ENCODE measurements around the gene ATP2C1. TPM values are rescaled to one million over a fixed set of nuclear protein-coding genes. Genes with fewer than 3 reads are reported as not detected.
"Not testable (repeated sequence)": the region's sequence is repeated elsewhere in the genome, so short reads cannot be mapped to it uniquely, and the experiment has no call there.

The ATP2C1 gene
- total and polyA plus RNA-seq, 2 experiments from 2014 or later: 31.5 to 99.4 TPM

DNA sequence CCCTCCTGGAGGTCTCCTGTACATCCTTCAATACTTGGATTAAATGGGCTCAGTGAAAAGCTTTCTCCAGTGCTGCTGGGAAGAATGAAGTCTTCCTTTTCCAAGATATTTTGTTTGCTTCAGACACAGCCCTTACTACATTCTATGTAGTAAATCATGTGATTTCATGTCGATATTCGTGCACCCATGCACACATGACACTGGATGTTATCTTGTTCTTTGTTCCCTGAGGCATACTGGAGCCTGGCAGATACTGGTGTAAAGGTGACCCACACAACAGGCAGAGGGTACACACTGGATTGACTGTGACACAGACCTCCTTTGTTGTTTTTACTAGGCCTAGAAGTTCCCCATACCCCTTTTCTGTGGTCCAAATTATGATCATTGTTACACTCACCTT is 40.3 kb upstream of the ATP2C1 start:
- no peaks in the 10 kb centered on the region for H3K36me3 ChIP-seq (replicated peaks; ENCODE audit: insufficient read depth, low read depth)
- H3K4me3 ChIP-seq: no peak overlapping the region
- no peaks in the 10 kb centered on the region for H3K27me3 ChIP-seq
- peaks cover 16% of the 10 kb centered on the region for H3K4me1 ChIP-seq (ENCODE audit: insufficient read depth)
- H2AFZ ChIP-seq: no peak overlapping the region
- no peaks in the 10 kb centered on the region for H3K9me2 ChIP-seq (replicated peaks; ENCODE audit: insufficient read depth)
- H3K79me2 ChIP-seq: no peaks in the 10 kb centered on the region
- no peaks in the 10 kb centered on the region for H4K20me1 ChIP-seq (ENCODE audit: insufficient read depth, poor library complexity, severe bottlenecking)
- 78% methylated on average over 2 of the region's 2 CpGs for WGBS (ENCODE audit: low lambda C conversion rate, missing lambda C conversion rate)
- no peak overlapping the region for H3K4me2 ChIP-seq
- TF ChIP-seq EZH2phosphoT487 (IDR thresholded peaks at IDR 0.05; ENCODE audit: low read depth, severe bottlenecking, unreplicated experiment) (no peak), EZH2 (IDR thresholded peaks at IDR 0.05; ENCODE audit: borderline replicate concordance) (no peak)
- TF ChIP-seq, protein P1, sequence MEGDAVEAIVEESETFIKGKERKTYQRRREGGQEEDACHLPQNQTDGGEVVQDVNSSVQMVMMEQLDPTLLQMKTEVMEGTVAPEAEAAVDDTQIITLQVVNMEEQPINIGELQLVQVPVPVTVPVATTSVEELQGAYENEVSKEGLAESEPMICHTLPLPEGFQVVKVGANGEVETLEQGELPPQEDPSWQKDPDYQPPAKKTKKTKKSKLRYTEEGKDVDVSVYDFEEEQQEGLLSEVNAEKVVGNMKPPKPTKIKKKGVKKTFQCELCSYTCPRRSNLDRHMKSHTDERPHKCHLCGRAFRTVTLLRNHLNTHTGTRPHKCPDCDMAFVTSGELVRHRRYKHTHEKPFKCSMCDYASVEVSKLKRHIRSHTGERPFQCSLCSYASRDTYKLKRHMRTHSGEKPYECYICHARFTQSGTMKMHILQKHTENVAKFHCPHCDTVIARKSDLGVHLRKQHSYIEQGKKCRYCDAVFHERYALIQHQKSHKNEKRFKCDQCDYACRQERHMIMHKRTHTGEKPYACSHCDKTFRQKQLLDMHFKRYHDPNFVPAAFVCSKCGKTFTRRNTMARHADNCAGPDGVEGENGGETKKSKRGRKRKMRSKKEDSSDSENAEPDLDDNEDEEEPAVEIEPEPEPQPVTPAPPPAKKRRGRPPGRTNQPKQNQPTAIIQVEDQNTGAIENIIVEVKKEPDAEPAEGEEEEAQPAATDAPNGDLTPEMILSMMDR (IDR thresholded peaks at IDR 0.05; ENCODE audit: poor library complexity): no peak
- H3K9me3 ChIP-seq (ENCODE audit: low read depth): no peaks in the 10 kb centered on the region
- DNase-seq (ENCODE audit: low spot score): no peak
- H3K27ac ChIP-seq: no peak overlapping the region

DNA sequence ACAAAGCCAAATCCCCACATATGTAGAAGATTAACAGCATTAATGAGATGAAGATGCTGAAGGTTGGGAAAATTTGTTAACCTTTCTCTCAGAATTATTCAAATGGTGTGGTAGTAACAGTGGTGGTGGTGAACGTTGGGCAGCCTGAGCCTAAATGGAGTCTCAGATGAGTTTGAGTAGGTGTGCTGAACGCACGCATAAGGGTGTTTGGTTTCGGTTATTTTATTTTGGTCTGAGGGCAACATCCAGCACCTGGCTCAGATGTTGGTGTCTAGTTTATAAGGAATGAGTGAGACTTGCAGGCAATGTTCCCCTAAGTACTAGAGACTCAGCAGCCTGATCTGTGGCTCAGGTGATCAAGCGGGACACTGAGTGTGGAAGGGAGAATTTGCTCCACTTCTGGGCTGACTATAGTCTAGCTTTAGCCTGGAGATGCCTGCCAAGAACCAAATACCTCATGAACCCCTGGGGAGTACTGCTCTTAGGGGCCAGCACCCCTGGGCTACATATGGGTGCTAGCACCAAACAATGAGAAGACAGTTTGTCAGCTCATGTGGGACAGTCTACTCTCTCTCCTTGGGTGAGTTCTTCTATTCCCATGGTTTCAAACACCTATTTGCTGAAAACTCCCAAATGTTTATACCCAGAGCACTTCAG is 39.5 kb upstream of the ATP2C1 start:
- H2AFZ ChIP-seq: no peak overlapping the region
- H3K79me2 ChIP-seq: no peaks in the 10 kb centered on the region
- H3K4me2 ChIP-seq: no peak overlapping the region
- DNase-seq (ENCODE audit: low spot score): no peak
- H4K20me1 ChIP-seq (ENCODE audit: insufficient read depth, poor library complexity, severe bottlenecking): no peaks in the 10 kb centered on the region
- H3K27me3 ChIP-seq: no peaks in the 10 kb centered on the region
- peaks cover 15% of the 10 kb centered on the region for H3K4me1 ChIP-seq (ENCODE audit: insufficient read depth)
- H3K4me3 ChIP-seq: no peak overlapping the region
- H3K36me3 ChIP-seq (replicated peaks; ENCODE audit: insufficient read depth, low read depth): no peaks in the 10 kb centered on the region
- H3K27ac ChIP-seq: no peak overlapping the region
- no peaks in the 10 kb centered on the region for H3K9me3 ChIP-seq (ENCODE audit: low read depth)
- 92% methylated on average over 5 of the region's 5 CpGs for WGBS (ENCODE audit: low lambda C conversion rate, missing lambda C conversion rate)
- no peaks in the 10 kb centered on the region for H3K9me2 ChIP-seq (replicated peaks; ENCODE audit: insufficient read depth)
- no peak for TF ChIP-seq EZH2 (IDR thresholded peaks at IDR 0.05; ENCODE audit: borderline replicate concordance)
- TF ChIP-seq, protein P1 (IDR thresholded peaks at IDR 0.05; ENCODE audit: poor library complexity): no peak
- no peak for TF ChIP-seq EZH2phosphoT487 (IDR thresholded peaks at IDR 0.05; ENCODE audit: low read depth, severe bottlenecking, unreplicated experiment)

DNA sequence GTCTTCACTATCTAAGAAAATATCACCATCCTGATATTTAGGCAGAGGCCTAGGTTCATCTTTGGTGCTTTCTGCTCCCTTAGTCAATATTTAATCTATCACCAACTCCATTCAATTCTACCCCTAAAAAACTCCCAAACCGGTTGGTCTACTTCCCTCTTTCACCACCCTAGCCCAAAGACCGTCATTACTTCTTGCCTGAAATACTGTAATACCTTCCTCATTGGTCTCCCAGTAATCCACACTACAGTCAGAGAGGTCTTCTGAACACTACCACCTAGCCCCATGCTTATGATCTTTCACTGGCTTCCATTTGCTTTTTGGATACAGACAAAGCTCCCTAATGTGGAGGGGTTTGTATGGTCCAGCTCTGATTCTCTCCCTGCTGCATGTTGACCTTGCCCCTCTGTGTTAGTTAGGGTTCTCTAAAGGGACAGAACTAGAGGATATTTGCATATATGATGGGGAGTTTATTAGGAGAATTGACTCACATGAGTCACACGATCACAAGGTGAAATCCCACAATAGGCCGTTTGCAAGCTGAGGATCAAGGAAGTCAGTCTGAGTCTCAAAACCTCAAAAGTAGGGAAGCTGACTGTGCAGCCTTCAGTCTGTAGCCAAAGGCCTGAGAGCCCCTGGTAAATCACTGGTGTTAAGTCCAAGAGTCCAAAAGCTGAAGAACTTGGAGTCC is 36.4 kb upstream of the ATP2C1 start:
- no peaks in the 10 kb centered on the region for H3K9me3 ChIP-seq (ENCODE audit: low read depth)
- WGBS (ENCODE audit: low lambda C conversion rate, missing lambda C conversion rate): 84% methylated on average over 4 of the region's 4 CpGs
- peak; percentile 11 for DNase-seq (ENCODE audit: low spot score)
- H3K27me3 ChIP-seq: peaks cover 7% of the 10 kb centered on the region
- no peaks in the 10 kb centered on the region for H3K9me2 ChIP-seq (replicated peaks; ENCODE audit: insufficient read depth)
- no peak overlapping the region for H2AFZ ChIP-seq
- H3K79me2 ChIP-seq: no peaks in the 10 kb centered on the region
- TF ChIP-seq EZH2 (IDR thresholded peaks at IDR 0.05; ENCODE audit: borderline replicate concordance): no peak
- TF ChIP-seq EZH2phosphoT487 (IDR thresholded peaks at IDR 0.05; ENCODE audit: low read depth, severe bottlenecking, unreplicated experiment): no peak
- TF ChIP-seq, protein P1 (IDR thresholded peaks at IDR 0.05; ENCODE audit: poor library complexity): no peak
- no peaks in the 10 kb centered on the region for H4K20me1 ChIP-seq (ENCODE audit: insufficient read depth, poor library complexity, severe bottlenecking)
- no peak overlapping the region for H3K27ac ChIP-seq
- no peaks in the 10 kb centered on the region for H3K36me3 ChIP-seq (replicated peaks; ENCODE audit: insufficient read depth, low read depth)
- no peak overlapping the region for H3K4me2 ChIP-seq
- no peaks in the 10 kb centered on the region for H3K4me1 ChIP-seq (ENCODE audit: insufficient read depth)
- H3K4me3 ChIP-seq: no peak overlapping the region

DNA sequence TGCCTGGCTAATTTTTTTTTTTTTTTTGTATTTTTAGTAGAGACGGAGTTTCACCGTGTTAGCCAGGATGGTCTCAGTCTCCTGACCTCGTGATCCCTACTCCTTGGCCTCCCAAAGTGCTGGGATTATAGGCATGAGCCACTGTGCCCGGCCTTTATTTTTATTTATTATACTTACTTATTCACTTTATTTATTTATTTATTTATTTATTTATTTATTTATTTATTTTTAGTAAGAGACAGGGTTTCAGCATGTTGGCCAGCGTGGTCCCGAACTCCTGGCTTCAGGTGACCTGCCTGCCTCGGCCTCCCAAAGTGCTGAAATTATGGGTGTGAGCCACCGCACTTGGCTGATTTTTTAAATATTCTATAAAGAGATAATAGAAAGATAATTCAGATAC is 31.8 kb upstream of the ATP2C1 start:
- not testable (repeated sequence) for H4K20me1 ChIP-seq (ENCODE audit: insufficient read depth, poor library complexity, severe bottlenecking); H3K27ac ChIP-seq; H3K36me3 ChIP-seq (replicated peaks; ENCODE audit: insufficient read depth, low read depth); H2AFZ ChIP-seq; H3K4me3 ChIP-seq; H3K9me2 ChIP-seq (replicated peaks; ENCODE audit: insufficient read depth); H3K79me2 ChIP-seq; H3K9me3 ChIP-seq (ENCODE audit: low read depth); H3K27me3 ChIP-seq; DNase-seq (ENCODE audit: low spot score); H3K4me1 ChIP-seq (ENCODE audit: insufficient read depth); H3K4me2 ChIP-seq
- 94% methylated on average over 8 of the region's 8 CpGs for WGBS (ENCODE audit: low lambda C conversion rate, missing lambda C conversion rate)

Data from hepatocyte (in vitro differentiated cells).